MM.1S (cell line): ENCODE data around the gene UFC1.

Source experiments
- DNase-seq: peaks from one replicate; pipeline ENCODE4 v3.0.0-alpha.2; 2015
- H2AFZ ChIP-seq: fragments of 300-600 bp; sonication (generic); 2 replicates; pipeline ENCODE4 v1.6.0; 2016; ENCODE audit warnings: antibody characterized with exemption, low read length
- H3F3A ChIP-seq: fragments of 300-600 bp; sonication (generic); 2 replicates; pipeline ENCODE4 v1.6.1; 2016; ENCODE audit warnings: mild to moderate bottlenecking, antibody characterized with exemption, low read length, moderate library complexity, mixed read lengths; ENCODE audit not compliant: insufficient read depth
- H3K27ac ChIP-seq: fragments of 300-600 bp; sonication (generic); 2 replicates; pipeline ENCODE4 v1.5.1; 2016; ENCODE audit warnings: mild to moderate bottlenecking, low read length
- H3K27me3 ChIP-seq: fragments of 300-600 bp; sonication (generic); replicated peaks from 2 replicates; pipeline ENCODE4 v1.6.0; 2016; ENCODE audit warnings: low read length; ENCODE audit not compliant: insufficient read depth
- H3K36me3 ChIP-seq: fragments of 300-600 bp; sonication (generic); replicated peaks from 2 replicates; pipeline ENCODE4 v1.6.1; 2016; ENCODE audit warnings: mild to moderate bottlenecking, low read length, mixed read lengths; ENCODE audit not compliant: insufficient read depth
- H3K4me1 ChIP-seq: fragments of 300-600 bp; sonication (generic); 2 replicates; pipeline ENCODE4 v1.6.1; 2016; ENCODE audit warnings: low read length, mixed read lengths
- H3K4me2 ChIP-seq: fragments of 300-600 bp; sonication (generic); 2 replicates; pipeline ENCODE4 v1.6.0; 2016; ENCODE audit warnings: low read depth, low read length
- H3K4me3 ChIP-seq: fragments of 300-600 bp; sonication (generic); 2 replicates; pipeline ENCODE4 v1.5.1; 2016; ENCODE audit warnings: low read length, mixed read lengths
- H3K79me2 ChIP-seq: fragments of 300-600 bp; sonication (generic); 2 replicates; pipeline ENCODE4 v1.6.1; 2016; ENCODE audit warnings: mixed run types, low read length, mixed read lengths
- H3K9ac ChIP-seq: fragments of 300-600 bp; sonication (generic); 2 replicates; pipeline ENCODE4 v1.6.1; 2016; ENCODE audit warnings: low read length, mixed read lengths
- H3K9me2 ChIP-seq: fragments of 300-600 bp; sonication (generic); replicated peaks from 2 replicates; pipeline ENCODE4 v1.6.1; 2016; ENCODE audit warnings: mild to moderate bottlenecking, low read length, mixed read lengths; ENCODE audit not compliant: insufficient read depth
- H3K9me3 ChIP-seq: fragments of 300-600 bp; sonication (generic); replicated peaks from 2 replicates; pipeline ENCODE4 v1.6.1; 2016; ENCODE audit warnings: mild to moderate bottlenecking, low read length, mixed read lengths; ENCODE audit not compliant: insufficient read depth
- H4K20me1 ChIP-seq: fragments of 300-600 bp; sonication (generic); 2 replicates; pipeline ENCODE4 v1.6.1; 2016; ENCODE audit warnings: mild to moderate bottlenecking, low read length, moderate library complexity, mixed read lengths; ENCODE audit not compliant: insufficient read depth
- CTCF ChIP-seq: fragments of 300-600 bp; sonication (generic); IDR thresholded peaks from 2 replicates; pipeline ENCODE4 v1.5.1; 2016; ENCODE audit warnings: antibody characterized with exemption, low read length, mixed read lengths
- EZH2 ChIP-seq: fragments of 300-600 bp; sonication (generic); optimal IDR thresholded peaks from 2 replicates; pipeline ENCODE3; 2017; ENCODE audit warnings: low read depth, mild to moderate bottlenecking, antibody characterized with exemption, low read length, mixed read lengths
- EZH2phosphoT487 ChIP-seq: fragments of 300-600 bp; sonication (generic); IDR thresholded peaks from 2 replicates; pipeline ENCODE4 v1.6.1; 2018; ENCODE audit warnings: antibody characterized with exemption, low read length

UFC1 gene

GRCh38 chr1:161138431-161138830, 15.3 kb upstream of the UFC1 start:
- Histone ChIP-seq H2AFZ (no peak overlapping the region), H3K9ac (no peak overlapping the region), H3K4me2 (no peak overlapping the region), H3K9me3 (no peaks in the 10 kb centered on the region), H3K79me2 (peaks cover 29% of the 10 kb centered on the region), H3K4me1 (no peaks in the 10 kb centered on the region), H3K4me3 (no peak overlapping the region), H3F3A (peaks cover 13% of the 10 kb centered on the region; the same call in 1 of the 2 replicates), H3K27ac (no peak overlapping the region), H3K27me3 (no peaks in the 10 kb centered on the region), H3K36me3 (no peaks in the 10 kb centered on the region), H3K9me2 (no peaks in the 10 kb centered on the region), H4K20me1 (no peaks in the 10 kb centered on the region)
- no peak for DNase-seq
- TF ChIP-seq CTCF (no peak), EZH2 (no peak), EZH2phosphoT487 (no peak)

DNA sequence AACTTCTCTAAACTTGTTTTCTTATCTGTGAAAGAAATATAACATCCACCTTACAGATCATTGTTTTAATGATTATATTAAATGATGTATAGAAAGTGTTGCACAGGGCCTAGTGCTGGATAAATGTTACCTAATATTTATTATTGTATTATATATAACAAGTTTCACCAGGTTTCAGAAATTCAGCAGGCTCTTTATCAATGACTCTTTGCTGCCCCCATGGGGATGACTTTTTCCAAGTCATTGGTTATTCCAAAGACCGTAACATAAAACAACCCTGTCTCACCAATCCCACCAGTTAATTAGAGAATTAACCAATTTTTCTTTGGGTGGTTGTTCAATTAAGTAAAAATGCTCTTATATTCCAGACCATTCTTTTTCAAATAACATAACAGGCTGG, 14.0 kb upstream of the UFC1 start:
- no peak overlapping the region for H3K27ac ChIP-seq
- H3K79me2 ChIP-seq: peaks cover 15% of the 10 kb centered on the region
- H3K4me1 ChIP-seq: no peaks in the 10 kb centered on the region
- no peaks in the 10 kb centered on the region for H3K36me3 ChIP-seq
- no peak overlapping the region for H3K9ac ChIP-seq
- H3K9me2 ChIP-seq: no peaks in the 10 kb centered on the region
- H3K27me3 ChIP-seq: no peaks in the 10 kb centered on the region
- H2AFZ ChIP-seq: no peak overlapping the region
- no peak overlapping the region for H3K4me2 ChIP-seq
- no peaks in the 10 kb centered on the region for H3K9me3 ChIP-seq
- H4K20me1 ChIP-seq: no peaks in the 10 kb centered on the region
- peak; percentile 66 for DNase-seq
- no peak for TF ChIP-seq EZH2
- TF ChIP-seq CTCF: peak; percentile 56
- no peak overlapping the region for H3K4me3 ChIP-seq
- peaks cover 11% of the 10 kb centered on the region; the same call in 1 of the 2 replicates for H3F3A ChIP-seq

DNA sequence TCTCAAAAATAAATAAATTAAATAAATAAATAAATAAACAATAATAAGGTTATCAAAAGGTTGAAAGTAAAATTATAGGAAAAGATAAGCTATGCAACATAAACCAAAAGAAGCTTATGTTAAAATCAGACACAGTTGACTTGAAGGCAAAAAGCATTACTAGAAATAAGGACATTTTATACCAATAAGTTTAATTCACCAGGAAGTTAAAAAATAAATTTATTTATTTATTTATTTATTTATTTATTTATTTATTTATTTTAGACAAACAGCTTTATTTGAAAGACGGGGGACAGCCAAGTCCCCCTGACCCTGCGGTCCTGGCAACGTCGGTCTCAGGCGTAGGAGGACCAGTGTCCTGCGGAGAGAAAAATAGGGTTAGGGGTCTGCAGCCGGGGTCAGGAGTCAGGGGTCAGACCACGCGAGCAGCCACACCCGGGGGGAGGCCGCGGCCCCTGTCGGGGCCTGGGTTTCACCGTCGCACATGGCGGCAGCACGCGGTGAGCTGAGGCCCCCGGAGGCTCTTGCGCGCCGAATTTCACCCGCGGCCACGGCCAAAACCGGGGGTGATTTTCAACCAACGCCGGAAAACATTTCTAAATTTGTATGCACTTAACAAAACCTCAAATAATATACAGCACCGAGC, 12.9 kb upstream of the UFC1 start:
- H3K27me3 ChIP-seq: no peaks in the 10 kb centered on the region
- no peak overlapping the region for H3K4me3 ChIP-seq
- TF ChIP-seq EZH2phosphoT487: no peak
- no peak for TF ChIP-seq CTCF
- TF ChIP-seq EZH2: no peak
- no peaks in the 10 kb centered on the region for H3K36me3 ChIP-seq
- peaks cover 11% of the 10 kb centered on the region; the same call in 1 of the 2 replicates for H3F3A ChIP-seq
- H3K27ac ChIP-seq: no peak overlapping the region
- H2AFZ ChIP-seq: no peak overlapping the region
- H3K9ac ChIP-seq: no peak overlapping the region
- H3K4me2 ChIP-seq: no peak overlapping the region
- DNase-seq: no peak
- H4K20me1 ChIP-seq: no peaks in the 10 kb centered on the region
- H3K9me2 ChIP-seq: no peaks in the 10 kb centered on the region
- no peaks in the 10 kb centered on the region for H3K4me1 ChIP-seq
- H3K9me3 ChIP-seq: no peaks in the 10 kb centered on the region
- 0 out of 2 replicates have a peak, but pooled peaks cover 7% of the 10 kb centered on the region for H3K79me2 ChIP-seq
